ENCODE data around the gene CPLX3. TPM values are rescaled to one million over a fixed set of nuclear protein-coding genes. Genes with fewer than 3 reads are reported as not detected.

Gene CPLX3
- polyA plus RNA-seq, 3 donors = 0.12 TPM; not detected in 2

- Mint-ChIP-seq H3K4me1 (peaks cover 76% of the 10 kb centered on the region), H3K36me3 (peaks cover 49 to 71% of the 10 kb centered on the region in 2 donors), H3K27me3 (ENCODE audit: low read depth in 3 of 3) (no peaks in the 10 kb centered on the region), H3K9me3 (no peaks in the 10 kb centered on the region), H3K27ac (peak overlapping the region; percentile 30 to 100 (median 89)), H3K4me3 (no peak overlapping the region)
- peaks cover 100% of the 10 kb centered on the region for H3K79me2 ChIP-seq (ENCODE audit: insufficient read depth, low read length)
- H3K36me3 ChIP-seq (replicated peaks in 1 of 2; ENCODE audit: control insufficient read depth in 1 of 2, insufficient read depth in 2 of 2, low read length in 2 of 2) = peaks cover 22 to 55% of the 10 kb centered on the region in 2 donors
- peak; percentile 68 for TF ChIP-seq CTCF (IDR thresholded peaks at IDR 0.05)
- WGBS (ENCODE audit: insufficient coverage) = 46% methylated on average over 7 of the region's 12 CpGs
- intact Hi-C loops (cut with micrococcal nuclease) = loop anchor here in 1 of 2 donors (2.0 kb wide), 1 partner anchor 25 kb away; no protein-coding TSS in a partner anchor
- DNase-seq = peak; percentile 60 to 74 (median 66)
- H3K4me3 ChIP-seq (replicated peaks in 1 of 3; ENCODE audit: low read depth in 2 of 3, low read length in 3 of 3) = peak overlapping the region in 1 of 3 experiments; percentile 100
- H3K4me1 ChIP-seq (ENCODE audit: control insufficient read depth in 1 of 2, insufficient read depth in 2 of 2, low read length in 2 of 2) = peaks cover 68 to 88% of the 10 kb centered on the region in 2 donors
- no peaks in the 10 kb centered on the region for H3K27me3 ChIP-seq (ENCODE audit: control insufficient read depth in 2 of 2, insufficient read depth in 2 of 2, low read length in 2 of 2)
- H2AFZ ChIP-seq (ENCODE audit: insufficient read depth, low read depth, low read length, poor library complexity, severe bottlenecking) = no peak overlapping the region
- H3K9ac ChIP-seq (ENCODE audit: insufficient read depth, low read length, poor library complexity, severe bottlenecking) = no peak overlapping the region
- no peaks in the 10 kb centered on the region for H3K9me3 ChIP-seq (replicated peaks in 1 of 2; ENCODE audit: control insufficient read depth in 1 of 2, insufficient read depth in 1 of 2, low read length in 2 of 2)
- H4K20me1 ChIP-seq (ENCODE audit: insufficient read depth, low read length) = peaks cover 66% of the 10 kb centered on the region
- peak overlapping the region; percentile 33 to 97 for H3K27ac ChIP-seq (ENCODE audit: low read depth in 1 of 2, low read length in 2 of 2)
- H3K4me2 ChIP-seq (replicated peaks; ENCODE audit: extremely low read depth, low read length, poor library complexity, severe bottlenecking) = peak overlapping the region; percentile 93
These were observed 33.0 kb upstream of the CPLX3 start for GRCh38 chr15:74793135-74794028.

GRCh38 chr15:74794248-74794969, 32.0 kb upstream of the CPLX3 start:
- H2AFZ ChIP-seq (ENCODE audit: insufficient read depth, low read depth, low read length, poor library complexity, severe bottlenecking) = no peak overlapping the region
- H3K27me3 ChIP-seq (ENCODE audit: control insufficient read depth in 2 of 2, insufficient read depth in 2 of 2, low read length in 2 of 2) = no peaks in the 10 kb centered on the region
- DNase-seq = no peak
- no peak overlapping the region for H3K4me2 ChIP-seq (replicated peaks; ENCODE audit: extremely low read depth, low read length, poor library complexity, severe bottlenecking)
- H3K4me3 ChIP-seq (replicated peaks in 1 of 3; ENCODE audit: low read depth in 2 of 3, low read length in 3 of 3) = no peak overlapping the region
- H3K4me1 ChIP-seq (ENCODE audit: control insufficient read depth in 1 of 2, insufficient read depth in 2 of 2, low read length in 2 of 2) = peaks cover 68 to 88% of the 10 kb centered on the region in 2 donors
- H3K4me3 Mint-ChIP-seq = no peak overlapping the region
- WGBS (ENCODE audit: insufficient coverage) = 40% methylated on average over 1 of the region's 9 CpGs
- H3K9ac ChIP-seq (ENCODE audit: insufficient read depth, low read length, poor library complexity, severe bottlenecking) = no peak overlapping the region
- intact Hi-C loops (cut with micrococcal nuclease) = no loop called here
- no peaks in the 10 kb centered on the region for H3K9me3 Mint-ChIP-seq
- H3K36me3 ChIP-seq (replicated peaks in 1 of 2; ENCODE audit: control insufficient read depth in 1 of 2, insufficient read depth in 2 of 2, low read length in 2 of 2) = peaks cover 32 to 66% of the 10 kb centered on the region in 2 donors
- H4K20me1 ChIP-seq (ENCODE audit: insufficient read depth, low read length) = peaks cover 76% of the 10 kb centered on the region
- peak overlapping the region; percentile 31 to 87 (median 82) for H3K27ac Mint-ChIP-seq
- peaks cover 0 to 1% (median 0%) of the 10 kb centered on the region in 3 donors for H3K27me3 Mint-ChIP-seq (ENCODE audit: low read depth in 3 of 3)
- peaks cover 53 to 75% of the 10 kb centered on the region in 2 donors for H3K36me3 Mint-ChIP-seq
- H3K4me1 Mint-ChIP-seq = peaks cover 77% of the 10 kb centered on the region
- H3K27ac ChIP-seq (ENCODE audit: low read depth in 1 of 2, low read length in 2 of 2) = peak overlapping the region; percentile 10 to 97
- H3K9me3 ChIP-seq (replicated peaks in 1 of 2; ENCODE audit: control insufficient read depth in 1 of 2, insufficient read depth in 1 of 2, low read length in 2 of 2) = no peaks in the 10 kb centered on the region
- peaks cover 99% of the 10 kb centered on the region for H3K79me2 ChIP-seq (ENCODE audit: insufficient read depth, low read length)
- TF ChIP-seq CTCF (IDR thresholded peaks at IDR 0.05) = no peak
